Measurements from ENCODE around the gene UBE2B.
A peak's percentile ranks its signal among the peaks of the same experiment; 100 is the strongest.

The UBE2B gene

GRCh38 chr5:134438721-134439123, 67.4 kb downstream of the UBE2B start:
- DNase-seq, result no peak

- DNase-seq, result peak; percentile 94
Observed at GRCh38 chr5:134439210-134439654, 67.9 kb downstream of the UBE2B start.

- no peak for DNase-seq
Observed at GRCh38 chr5:134440201-134440755, 68.9 kb downstream of the UBE2B start.
